SK-N-MC (cell line): ENCODE results near the gene GIMAP1.

Experiments used
- DNase-seq: peaks from one replicate; pipeline ENCODE4 v3.0.0-alpha.2; 2011; ENCODE audit warnings: low read depth, low spot score
- H3K27ac ChIP-seq: fragments of 200-600 bp; sonication (generic); 2 replicates; pipeline ENCODE4 v1.5.1; 2016; ENCODE audit warnings: mixed run types
- H3K36me3 ChIP-seq: fragments of 200-600 bp; sonication (generic); 2 replicates; pipeline ENCODE4 v1.6.1; 2017; ENCODE audit warnings: antibody characterized with exemption, low read length, mixed read lengths; ENCODE audit not compliant: insufficient read depth
- H3K4me3 ChIP-seq: fragments of 200-600 bp; sonication (generic); 2 replicates; pipeline ENCODE4 v1.5.1; 2016
- H3K9ac ChIP-seq: fragments of 200-600 bp; sonication (generic); 2 replicates; pipeline ENCODE4 v1.8.0; 2017; ENCODE audit warnings: mixed run types, mixed read lengths; ENCODE audit not compliant: insufficient read length
- H3K9me3 ChIP-seq: fragments of 200-600 bp; sonication (generic); 2 replicates; pipeline ENCODE4 v1.6.1; 2017; ENCODE audit warnings: low read depth, mild to moderate bottlenecking, antibody characterized with exemption, low read length, moderate library complexity, mixed read lengths
- EZH2 ChIP-seq: fragments of 200-600 bp; sonication (generic); IDR thresholded peaks from one replicate; pipeline ENCODE4 v1.6.1; 2017; ENCODE audit warnings: antibody characterized with exemption
- FOXP2 ChIP-seq: optimal IDR thresholded peaks from 2 replicates; pipeline ENCODE3; 2011; ENCODE audit warnings: mild to moderate bottlenecking, moderate library complexity; ENCODE audit not compliant: insufficient read depth; ENCODE audit errors: extremely low read length, control extremely low read depth
- POLR2AphosphoS5 ChIP-seq: IDR thresholded peaks from 2 replicates; pipeline ENCODE4 v1.6.1; 2012; ENCODE audit warnings: mild to moderate bottlenecking, low read depth, low read length, borderline replicate concordance

GIMAP1 gene

GRCh38 chr7:150748376-150748775 is 32.0 kb downstream of the GIMAP1 start:
- no peaks in the 10 kb centered on the region for H3K36me3 ChIP-seq
- no peaks in the 10 kb centered on the region for H3K9me3 ChIP-seq
- H3K9ac ChIP-seq, result no peak overlapping the region
- no peak for TF ChIP-seq FOXP2
- TF ChIP-seq POLR2AphosphoS5, result no peak
- no peak for TF ChIP-seq EZH2
- no peak overlapping the region for H3K4me3 ChIP-seq
- H3K27ac ChIP-seq, result no peak overlapping the region
- DNase-seq, result no peak

DNA sequence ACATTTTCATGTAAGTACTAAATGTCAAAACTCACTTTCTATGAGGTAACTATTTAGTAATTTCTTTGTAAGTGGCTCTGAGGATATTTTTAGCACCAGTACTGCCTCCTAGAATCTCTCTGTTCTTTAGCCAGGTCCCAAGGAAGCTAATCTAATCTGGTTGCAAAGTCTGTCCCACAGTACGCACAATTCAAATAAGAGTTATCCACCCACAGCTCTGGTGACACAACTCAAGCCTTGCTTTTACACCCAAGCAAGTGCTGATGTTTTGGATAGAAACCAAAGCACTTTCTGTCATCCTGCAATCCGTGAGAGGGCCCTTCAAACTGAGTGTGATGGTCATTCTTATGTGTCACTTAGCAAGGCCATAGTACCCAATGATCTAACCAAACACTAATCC is 35.3 kb downstream of the GIMAP1 start:
- Histone ChIP-seq H3K4me3 (no peak overlapping the region), H3K9me3 (no peaks in the 10 kb centered on the region), H3K27ac (no peak overlapping the region), H3K36me3 (no peaks in the 10 kb centered on the region), H3K9ac (no peak overlapping the region)
- DNase-seq, result no peak
- no peak for TF ChIP-seq FOXP2

DNA sequence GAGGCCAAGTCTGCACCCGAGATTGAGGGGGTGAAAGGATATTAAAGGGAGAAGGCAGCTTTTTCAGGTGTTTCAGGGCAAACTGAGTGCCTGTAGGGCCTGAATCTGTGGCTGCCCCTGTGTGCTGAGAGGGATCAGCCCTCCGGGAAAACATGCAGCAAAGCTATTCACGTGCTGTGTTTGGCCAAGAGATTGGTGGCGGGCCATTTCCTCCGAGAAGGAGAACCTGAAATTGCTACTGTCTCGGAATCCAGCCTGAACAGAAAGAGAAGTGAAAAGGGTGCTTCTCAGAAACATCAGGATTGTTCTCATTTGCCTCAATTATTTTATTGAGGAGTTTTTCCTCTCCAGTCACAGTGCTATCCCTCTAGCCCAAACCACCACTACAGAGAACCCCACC is 36.8 kb downstream of the GIMAP1 start:
- Histone ChIP-seq H3K9me3 (no peaks in the 10 kb centered on the region), H3K9ac (no peak overlapping the region), H3K36me3 (no peaks in the 10 kb centered on the region), H3K4me3 (no peak overlapping the region), H3K27ac (no peak overlapping the region)
- DNase-seq, result no peak
- TF ChIP-seq EZH2, result no peak
- no peak for TF ChIP-seq FOXP2

DNA sequence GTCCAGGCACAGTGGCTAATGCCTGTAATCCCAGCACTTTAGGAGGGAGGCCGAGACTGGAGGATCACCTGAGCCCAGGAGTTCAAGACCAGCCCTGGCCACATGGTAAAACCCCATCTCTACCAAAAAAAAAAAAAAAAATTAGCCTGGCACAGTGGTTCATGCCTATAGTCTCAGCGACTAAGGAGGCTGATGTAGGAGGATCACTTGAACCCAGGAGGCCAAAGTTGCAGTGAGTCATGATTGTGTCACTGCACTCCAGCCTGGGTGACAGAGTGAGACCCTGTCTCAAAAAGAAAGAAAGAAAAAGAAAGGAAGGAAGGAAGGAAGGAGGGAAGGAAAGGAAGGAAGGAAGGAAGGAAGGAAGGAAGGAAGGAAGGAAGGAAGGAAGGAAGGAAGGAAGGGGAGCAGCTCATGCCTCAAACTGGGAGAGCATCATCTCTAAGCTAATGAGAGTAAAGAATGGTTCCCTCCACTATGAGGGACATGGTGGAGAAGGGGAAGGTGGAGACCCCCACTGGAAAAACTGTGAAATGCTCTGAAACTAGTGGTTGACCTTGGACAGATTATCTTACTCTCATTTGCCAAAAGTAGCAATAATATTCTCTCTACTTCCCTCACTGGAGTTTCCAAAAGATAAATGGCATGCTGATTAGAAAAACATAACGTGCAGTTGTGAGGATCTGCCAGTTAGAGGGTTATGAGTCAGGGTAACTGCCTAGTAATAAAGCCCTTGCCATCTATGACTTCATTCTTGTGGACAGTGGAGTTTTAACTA is 37.6 kb downstream of the GIMAP1 start:
- Histone ChIP-seq H3K27ac (no peak overlapping the region), H3K36me3 (no peaks in the 10 kb centered on the region), H3K9me3 (no peaks in the 10 kb centered on the region), H3K9ac (no peak overlapping the region), H3K4me3 (no peak overlapping the region)
- DNase-seq, result no peak
- no peak for TF ChIP-seq EZH2
- TF ChIP-seq POLR2AphosphoS5, result no peak
- no peak for TF ChIP-seq FOXP2

DNA sequence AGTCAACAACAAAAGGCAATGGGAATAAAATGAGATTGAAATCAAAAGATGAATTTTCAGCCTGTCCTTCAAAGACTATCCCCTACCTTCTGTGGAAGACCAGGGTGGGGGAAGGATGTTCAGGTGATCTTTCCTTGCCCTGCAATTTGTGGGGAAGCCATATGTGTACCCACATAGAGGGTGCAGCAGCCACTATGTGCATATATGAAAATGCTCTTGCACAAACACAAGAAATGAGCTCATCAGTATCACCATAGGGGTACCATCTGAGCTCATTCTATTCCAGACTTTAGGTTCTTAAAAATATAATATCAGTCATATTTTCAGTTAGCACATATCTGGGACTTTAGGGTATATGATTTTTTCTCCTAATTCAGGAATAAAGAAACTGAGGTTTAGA is 38.5 kb downstream of the GIMAP1 start:
- Histone ChIP-seq H3K9me3 (no peaks in the 10 kb centered on the region), H3K4me3 (no peak overlapping the region), H3K9ac (no peak overlapping the region), H3K27ac (no peak overlapping the region), H3K36me3 (no peaks in the 10 kb centered on the region)
- DNase-seq, result no peak
- TF ChIP-seq EZH2, result no peak
- TF ChIP-seq POLR2AphosphoS5, result no peak
- TF ChIP-seq FOXP2, result no peak

DNA sequence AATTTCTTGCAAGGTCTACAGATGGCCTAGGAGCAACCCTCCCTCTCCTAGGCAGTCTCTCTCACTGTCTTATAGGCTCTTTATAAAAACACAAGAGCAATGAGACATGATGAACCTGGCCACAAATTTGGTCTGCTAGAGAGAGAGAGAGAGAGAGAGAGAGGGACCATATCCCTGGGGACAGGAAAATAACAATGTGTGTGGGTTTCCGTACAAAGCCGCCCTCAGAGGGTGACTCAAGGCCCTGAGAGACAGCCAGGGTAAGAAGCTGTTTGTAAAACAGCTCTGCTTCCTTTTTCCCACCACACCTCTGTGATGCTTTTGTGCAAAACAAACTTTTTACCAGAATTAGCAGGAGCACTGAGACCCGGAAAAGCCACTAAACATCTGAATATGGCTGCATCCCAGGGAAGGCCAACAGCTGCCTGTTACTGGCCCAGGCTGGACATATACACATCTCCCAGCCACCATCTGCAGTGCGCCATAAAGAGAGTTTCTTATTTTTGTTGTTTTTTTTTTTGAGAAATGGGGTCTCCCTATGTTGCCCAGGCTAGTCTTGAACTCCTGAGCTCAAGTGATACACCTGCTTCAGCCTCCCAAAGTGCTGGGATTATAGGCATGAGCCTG is 39.2 kb downstream of the GIMAP1 start:
- TF ChIP-seq EZH2 (no peak), FOXP2 (no peak), POLR2AphosphoS5 (no peak)
- Histone ChIP-seq H3K9ac (no peak overlapping the region), H3K27ac (no peak overlapping the region), H3K36me3 (no peaks in the 10 kb centered on the region), H3K4me3 (no peak overlapping the region), H3K9me3 (no peaks in the 10 kb centered on the region)
- no peak for DNase-seq

GRCh38 chr7:150756166-150756565 is 39.8 kb downstream of the GIMAP1 start:
- TF ChIP-seq FOXP2 (no peak), EZH2 (no peak), POLR2AphosphoS5 (no peak)
- no peak for DNase-seq
- H3K4me3 ChIP-seq, result no peak overlapping the region
- H3K9ac ChIP-seq, result no peak overlapping the region
- H3K36me3 ChIP-seq, result no peaks in the 10 kb centered on the region
- H3K9me3 ChIP-seq, result no peaks in the 10 kb centered on the region
- no peak overlapping the region for H3K27ac ChIP-seq

- no peak overlapping the region for H3K27ac ChIP-seq
- no peaks in the 10 kb centered on the region for H3K36me3 ChIP-seq
- TF ChIP-seq FOXP2 (no peak), POLR2AphosphoS5 (no peak), EZH2 (no peak)
- no peaks in the 10 kb centered on the region for H3K9me3 ChIP-seq
- H3K9ac ChIP-seq, result no peak overlapping the region
- no peak for DNase-seq
- H3K4me3 ChIP-seq, result no peak overlapping the region
Measured at GRCh38 chr7:150756858-150757257, 40.4 kb downstream of the GIMAP1 start.

- no peak overlapping the region for H3K9ac ChIP-seq
- TF ChIP-seq POLR2AphosphoS5 (no peak), FOXP2 (no peak), EZH2 (no peak)
- no peak overlapping the region for H3K27ac ChIP-seq
- H3K36me3 ChIP-seq, result no peaks in the 10 kb centered on the region
- H3K9me3 ChIP-seq, result no peaks in the 10 kb centered on the region
- H3K4me3 ChIP-seq, result no peak overlapping the region
- DNase-seq, result no peak
Measured at GRCh38 chr7:150759479-150759878, 43.1 kb downstream of the GIMAP1 start.
